Medulla oblongata (tissue), 1 donor: ENCODE results near the gene SSR1.
"Not testable (repeated sequence)": the region's sequence is repeated elsewhere in the genome, so short reads cannot be mapped to it uniquely, and the experiment has no call there.

Experiments used
- DNase-seq: peaks from one replicate; pipeline ENCODE4 v3.0.0-alpha.2; 2015; ENCODE audit errors: extremely low spot score

The SSR1 gene

GRCh38 chr6:7317538-7317937 is 4.5 kb upstream of the SSR1 start:
- no peak for DNase-seq

- no peak for DNase-seq
Measured at GRCh38 chr6:7316658-7317533, 3.9 kb upstream of the SSR1 start.

- DNase-seq: no peak
Measured at GRCh38 chr6:7315948-7316365, 3.0 kb upstream of the SSR1 start.

- not testable (repeated sequence) for DNase-seq
Measured at GRCh38 chr6:7315087-7315947, 2.3 kb upstream of the SSR1 start.

- no peak for DNase-seq
Measured at GRCh38 chr6:7314414-7314813, 1.4 kb upstream of the SSR1 start.

GRCh38 chr6:7313505-7314165 is 636 bp upstream of the SSR1 start:
- DNase-seq: no peak

GRCh38 chr6:7311917-7312615 is 933 bp downstream of the SSR1 start:
- DNase-seq: peak; percentile 21

- DNase-seq: no peak
Measured at GRCh38 chr6:7311176-7311575, 1.8 kb downstream of the SSR1 start.

- no peak for DNase-seq
Measured at GRCh38 chr6:7309050-7309449, 3.9 kb downstream of the SSR1 start.

- no peak for DNase-seq
Measured at GRCh38 chr6:7307533-7307932, 5.5 kb downstream of the SSR1 start.

- DNase-seq: no peak
Measured at GRCh38 chr6:7304821-7305220, 8.2 kb downstream of the SSR1 start.

- DNase-seq: no peak
Measured at GRCh38 chr6:7301702-7302101, 11.3 kb downstream of the SSR1 start.

GRCh38 chr6:7300926-7301325 is 12.1 kb downstream of the SSR1 start:
- no peak for DNase-seq

- no peak for DNase-seq
Measured at GRCh38 chr6:7298113-7298512, 14.9 kb downstream of the SSR1 start.

- no peak for DNase-seq
Measured at GRCh38 chr6:7296602-7297001, 16.4 kb downstream of the SSR1 start.

GRCh38 chr6:7295916-7296315 is 17.1 kb downstream of the SSR1 start:
- DNase-seq: no peak

GRCh38 chr6:7292596-7293255 is 20.3 kb downstream of the SSR1 start:
- no peak for DNase-seq

GRCh38 chr6:7290079-7290478 is 22.9 kb downstream of the SSR1 start:
- DNase-seq: no peak

- no peak for DNase-seq
Measured at GRCh38 chr6:7285416-7285815, 27.6 kb downstream of the SSR1 start.

- no peak for DNase-seq
Measured at GRCh38 chr6:7283676-7284075, 29.3 kb downstream of the SSR1 start.
